RWPE2 (cell line): Measurements from ENCODE around the gene CFAP58.

ENCODE experiments used
- ATAC-seq: fragments of 200-7000 bp; cut with Tn5 transposase; 3 replicates; pipeline ENCODE4 v1.9.1; 2021; ENCODE audit warnings: low read depth
- DNase-seq: peaks from one replicate; pipeline ENCODE4 v3.0.0-alpha.2; 2020; ENCODE audit warnings: low spot score
- H3K27ac ChIP-seq: fragments of 450-650 bp; 2 replicates; pipeline ENCODE4 v1.5.1; 2017; ENCODE audit warnings: mild to moderate bottlenecking; ENCODE audit not compliant: poor library complexity, severe bottlenecking
- H3K27me3 ChIP-seq: fragments of 250-450 bp; sonication (Bioruptor Pico); 2 replicates; pipeline ENCODE4 v1.5.1; 2021; ENCODE audit warnings: mild to moderate bottlenecking, moderate library complexity; ENCODE audit not compliant: insufficient read depth, poor library complexity, severe bottlenecking
- H3K36me3 ChIP-seq: fragments of 250-450 bp; sonication (Bioruptor Pico); 2 replicates; pipeline ENCODE4 v1.5.1; 2020; ENCODE audit warnings: low read depth, mild to moderate bottlenecking, moderate library complexity
- H3K4me1 ChIP-seq: fragments of 250-450 bp; sonication (Bioruptor Pico); 2 replicates; pipeline ENCODE4 v1.5.1; 2021; ENCODE audit warnings: mild to moderate bottlenecking, moderate library complexity; ENCODE audit not compliant: insufficient read depth, poor library complexity, severe bottlenecking
- H3K4me3 ChIP-seq: fragments of 250-450 bp; sonication (Bioruptor Pico); 2 replicates; pipeline ENCODE4 v1.5.1; 2021; ENCODE audit warnings: mild to moderate bottlenecking, moderate library complexity; ENCODE audit not compliant: severe bottlenecking
- H3K9me3 ChIP-seq: fragments of 250-450 bp; sonication (Bioruptor Pico); 2 replicates; pipeline ENCODE4 v1.5.1; 2021; ENCODE audit warnings: mild to moderate bottlenecking, moderate library complexity; ENCODE audit not compliant: severe bottlenecking
- CTCF ChIP-seq: fragments of 450-650 bp; IDR thresholded peaks from one replicate; pipeline ENCODE4 v1.5.1; 2017; ENCODE audit warnings: mild to moderate bottlenecking, moderate library complexity; ENCODE audit not compliant: poor library complexity, severe bottlenecking

CFAP58 gene

GRCh38 chr10:104328646-104328895 is 25.1 kb upstream of the CFAP58 start:
- no peak overlapping the region for H3K4me3 ChIP-seq
- no peaks in the 10 kb centered on the region for H3K27me3 ChIP-seq
- H3K9me3 ChIP-seq: no peaks in the 10 kb centered on the region
- peak overlapping the region; percentile 99 for H3K27ac ChIP-seq
- H3K36me3 ChIP-seq: peaks cover 10% of the 10 kb centered on the region; the same call in 1 of the 2 replicates
- ATAC-seq (no peak), DNase-seq (no peak)
- peaks cover 63% of the 10 kb centered on the region for H3K4me1 ChIP-seq
- no peak for TF ChIP-seq CTCF

DNA sequence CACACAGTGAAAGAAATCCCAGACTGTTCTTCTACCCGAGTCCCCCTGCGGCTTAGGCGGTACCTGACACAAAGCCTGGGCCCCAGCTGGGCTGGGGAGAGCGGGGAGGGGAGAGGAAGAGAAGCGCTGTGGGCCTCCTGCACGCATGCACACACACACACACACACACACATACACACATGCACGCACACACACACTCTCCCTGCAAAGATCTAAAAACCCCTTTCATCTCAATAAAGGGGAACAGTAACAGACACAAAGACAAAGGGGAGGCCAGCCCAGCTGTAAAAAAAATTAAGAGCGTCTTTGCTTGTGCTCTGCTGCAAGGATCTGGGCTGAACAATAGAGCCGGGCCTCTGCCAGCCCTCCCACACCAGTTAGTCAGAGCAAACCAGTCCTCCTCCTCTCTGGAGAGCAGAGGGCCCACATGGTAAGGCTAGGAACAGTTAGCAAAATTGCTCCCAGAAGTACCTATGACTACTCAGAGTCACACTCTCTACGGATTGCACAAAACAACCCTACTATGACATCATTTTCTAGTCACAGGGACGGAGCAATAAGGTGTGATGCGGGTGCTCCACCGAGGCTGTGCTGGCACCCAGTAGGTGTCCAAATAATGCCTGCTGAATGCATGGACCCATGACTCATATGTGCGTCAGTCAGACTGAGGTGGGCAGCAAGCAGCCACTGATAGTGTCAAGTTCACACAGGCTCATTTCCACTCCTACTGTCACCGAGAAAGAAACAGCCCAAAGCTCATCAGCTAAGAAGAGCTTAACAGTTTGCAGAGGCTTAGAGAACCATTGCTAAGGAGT is 24.5 kb upstream of the CFAP58 start:
- DNase-seq (peak; percentile 91), ATAC-seq (peak; percentile 74)
- H3K9me3 ChIP-seq: no peaks in the 10 kb centered on the region
- H3K27ac ChIP-seq: peak overlapping the region; percentile 99
- no peak for TF ChIP-seq CTCF
- H3K36me3 ChIP-seq: peaks cover 10% of the 10 kb centered on the region; the same call in 1 of the 2 replicates
- H3K27me3 ChIP-seq: no peaks in the 10 kb centered on the region
- peaks cover 57% of the 10 kb centered on the region for H3K4me1 ChIP-seq
- no peak overlapping the region for H3K4me3 ChIP-seq

DNA sequence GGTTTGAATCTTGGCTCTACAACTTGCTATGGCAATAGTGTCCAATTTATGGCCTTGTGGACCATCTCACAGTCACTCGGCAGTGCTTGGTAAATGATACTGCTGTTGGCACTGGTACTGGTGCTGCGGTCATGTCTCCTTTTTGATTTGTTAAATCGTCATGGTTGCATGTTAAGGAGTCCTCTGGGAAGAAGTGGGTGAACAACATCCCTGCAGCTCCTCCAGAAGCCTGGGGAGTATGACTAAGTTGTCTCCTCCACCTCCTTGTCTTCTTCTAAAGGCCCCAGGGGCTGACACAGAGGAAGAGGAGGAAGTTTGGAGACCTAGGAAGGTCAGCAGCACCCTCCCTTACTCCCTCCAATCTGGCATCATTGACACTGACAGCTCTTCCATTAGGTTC is 23.9 kb upstream of the CFAP58 start:
- Histone ChIP-seq H3K4me3 (no peak overlapping the region), H3K27me3 (no peaks in the 10 kb centered on the region), H3K4me1 (peaks cover 56% of the 10 kb centered on the region), H3K9me3 (no peaks in the 10 kb centered on the region), H3K27ac (peak overlapping the region; percentile 99), H3K36me3 (peaks cover 16% of the 10 kb centered on the region)
- no peak for TF ChIP-seq CTCF
- ATAC-seq (peak; percentile 9), DNase-seq (no peak)

DNA sequence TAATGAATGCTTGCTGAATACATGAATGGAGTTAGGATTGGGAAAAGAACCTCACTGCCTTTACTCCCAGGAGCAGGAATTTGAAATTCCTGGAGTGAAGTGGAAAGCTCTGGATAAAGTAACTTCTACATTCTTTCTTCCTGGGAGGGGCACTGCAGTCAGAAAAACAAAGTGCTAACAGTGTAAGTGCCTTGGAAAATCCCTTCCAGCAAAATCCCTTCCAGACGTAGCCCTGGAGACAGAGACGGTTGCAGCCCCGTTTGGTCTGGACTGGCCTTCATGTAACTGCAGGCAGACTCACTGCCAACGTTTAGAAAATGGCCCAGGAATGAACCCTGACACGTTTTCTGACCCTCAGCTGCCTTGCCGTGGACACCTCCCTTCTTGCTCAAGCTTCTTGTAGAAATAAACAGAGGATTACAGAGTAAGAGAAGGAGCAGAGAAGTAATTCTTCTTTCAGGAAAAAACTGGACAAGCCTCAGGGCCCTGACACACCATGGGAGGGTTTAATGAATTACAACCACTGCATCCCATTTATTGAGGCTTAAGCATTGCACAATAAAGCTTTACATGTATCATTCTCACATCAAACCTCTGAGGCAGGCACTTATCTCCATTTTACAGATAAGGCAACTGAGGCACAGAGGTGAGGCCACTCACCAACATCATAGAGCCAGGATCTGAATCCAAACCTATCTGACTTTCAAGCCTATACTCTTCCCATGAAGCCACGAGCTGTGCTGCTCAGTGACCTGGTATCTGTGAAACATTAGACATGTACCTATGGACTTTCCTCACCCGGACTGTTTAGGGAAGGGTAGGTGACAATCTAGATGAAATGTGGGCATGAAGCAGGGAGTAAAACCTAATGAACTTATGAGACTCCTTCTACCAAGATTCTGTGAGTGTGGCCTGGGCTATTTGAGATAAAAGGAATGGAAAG is 23.2 kb upstream of the CFAP58 start:
- no peak for DNase-seq
- no peaks in the 10 kb centered on the region for H3K27me3 ChIP-seq
- no peaks in the 10 kb centered on the region for H3K9me3 ChIP-seq
- H3K4me3 ChIP-seq: no peak overlapping the region
- peak; percentile 30 for ATAC-seq
- H3K4me1 ChIP-seq: peaks cover 63% of the 10 kb centered on the region
- H3K36me3 ChIP-seq: peaks cover 10% of the 10 kb centered on the region
- peak overlapping the region; percentile 99 for H3K27ac ChIP-seq
- TF ChIP-seq CTCF: no peak
